RWPE2 (cell line): ENCODE data around the gene DNAJC12.
"Not testable (repeated sequence)": the region's sequence is repeated elsewhere in the genome, so short reads cannot be mapped to it uniquely, and the experiment has no call there.

ENCODE experiments used
- ATAC-seq: fragments of 200-7000 bp; cut with Tn5 transposase; 3 replicates; pipeline ENCODE4 v1.9.1; 2021; ENCODE audit warnings: low read depth
- DNase-seq: peaks from one replicate; pipeline ENCODE4 v3.0.0-alpha.2; 2020; ENCODE audit warnings: low spot score
- H3K27ac ChIP-seq: fragments of 450-650 bp; 2 replicates; pipeline ENCODE4 v1.5.1; 2017; ENCODE audit warnings: mild to moderate bottlenecking; ENCODE audit not compliant: poor library complexity, severe bottlenecking
- H3K27me3 ChIP-seq: fragments of 250-450 bp; sonication (Bioruptor Pico); 2 replicates; pipeline ENCODE4 v1.5.1; 2021; ENCODE audit warnings: mild to moderate bottlenecking, moderate library complexity; ENCODE audit not compliant: insufficient read depth, poor library complexity, severe bottlenecking
- H3K36me3 ChIP-seq: fragments of 250-450 bp; sonication (Bioruptor Pico); 2 replicates; pipeline ENCODE4 v1.5.1; 2020; ENCODE audit warnings: low read depth, mild to moderate bottlenecking, moderate library complexity
- H3K4me1 ChIP-seq: fragments of 250-450 bp; sonication (Bioruptor Pico); 2 replicates; pipeline ENCODE4 v1.5.1; 2021; ENCODE audit warnings: mild to moderate bottlenecking, moderate library complexity; ENCODE audit not compliant: insufficient read depth, poor library complexity, severe bottlenecking
- H3K4me3 ChIP-seq: fragments of 250-450 bp; sonication (Bioruptor Pico); 2 replicates; pipeline ENCODE4 v1.5.1; 2021; ENCODE audit warnings: mild to moderate bottlenecking, moderate library complexity; ENCODE audit not compliant: severe bottlenecking
- H3K9me3 ChIP-seq: fragments of 250-450 bp; sonication (Bioruptor Pico); 2 replicates; pipeline ENCODE4 v1.5.1; 2021; ENCODE audit warnings: mild to moderate bottlenecking, moderate library complexity; ENCODE audit not compliant: severe bottlenecking
- TF ChIP-seq, protein P1 (sequence below): fragments of 450-650 bp; IDR thresholded peaks from one replicate; pipeline ENCODE4 v1.5.1; 2017; ENCODE audit warnings: mild to moderate bottlenecking, moderate library complexity; ENCODE audit not compliant: poor library complexity, severe bottlenecking

DNAJC12 gene

DNA sequence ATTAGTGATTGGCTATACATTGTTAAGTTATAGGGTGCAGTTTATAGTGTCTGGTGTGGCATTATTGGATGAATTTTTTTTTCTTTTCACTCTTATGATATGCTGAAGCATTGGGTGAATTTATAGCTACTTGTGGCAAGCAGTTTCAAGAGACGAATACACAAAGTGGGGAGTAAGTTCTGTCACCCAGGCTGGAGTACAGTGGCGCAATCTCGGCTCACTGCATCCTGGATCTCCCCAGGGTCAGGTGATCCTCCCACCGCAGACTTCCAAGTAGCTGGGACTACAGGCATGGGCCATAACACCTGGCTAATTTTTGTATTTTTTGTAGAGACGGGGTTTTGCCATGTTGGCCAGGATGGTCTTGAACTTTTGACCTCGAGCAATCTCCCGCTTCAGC is 40.1 kb upstream of the DNAJC12 start:
- H3K4me3 ChIP-seq = no peak overlapping the region
- no peak overlapping the region for H3K27ac ChIP-seq
- no peaks in the 10 kb centered on the region for H3K36me3 ChIP-seq
- DNase-seq (no peak), ATAC-seq (no peak)
- no peaks in the 10 kb centered on the region for H3K9me3 ChIP-seq
- TF ChIP-seq, protein P1, sequence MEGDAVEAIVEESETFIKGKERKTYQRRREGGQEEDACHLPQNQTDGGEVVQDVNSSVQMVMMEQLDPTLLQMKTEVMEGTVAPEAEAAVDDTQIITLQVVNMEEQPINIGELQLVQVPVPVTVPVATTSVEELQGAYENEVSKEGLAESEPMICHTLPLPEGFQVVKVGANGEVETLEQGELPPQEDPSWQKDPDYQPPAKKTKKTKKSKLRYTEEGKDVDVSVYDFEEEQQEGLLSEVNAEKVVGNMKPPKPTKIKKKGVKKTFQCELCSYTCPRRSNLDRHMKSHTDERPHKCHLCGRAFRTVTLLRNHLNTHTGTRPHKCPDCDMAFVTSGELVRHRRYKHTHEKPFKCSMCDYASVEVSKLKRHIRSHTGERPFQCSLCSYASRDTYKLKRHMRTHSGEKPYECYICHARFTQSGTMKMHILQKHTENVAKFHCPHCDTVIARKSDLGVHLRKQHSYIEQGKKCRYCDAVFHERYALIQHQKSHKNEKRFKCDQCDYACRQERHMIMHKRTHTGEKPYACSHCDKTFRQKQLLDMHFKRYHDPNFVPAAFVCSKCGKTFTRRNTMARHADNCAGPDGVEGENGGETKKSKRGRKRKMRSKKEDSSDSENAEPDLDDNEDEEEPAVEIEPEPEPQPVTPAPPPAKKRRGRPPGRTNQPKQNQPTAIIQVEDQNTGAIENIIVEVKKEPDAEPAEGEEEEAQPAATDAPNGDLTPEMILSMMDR = no peak
- no peaks in the 10 kb centered on the region for H3K4me1 ChIP-seq
- H3K27me3 ChIP-seq = no peaks in the 10 kb centered on the region

- H3K4me3 ChIP-seq, H3K27ac ChIP-seq, H3K9me3 ChIP-seq, ATAC-seq, H3K4me1 ChIP-seq, DNase-seq, H3K27me3 ChIP-seq, H3K36me3 ChIP-seq: not testable (repeated sequence)
These were observed 39.4 kb upstream of the DNAJC12 start for GRCh38 chr10:67877421-67877820.

DNA sequence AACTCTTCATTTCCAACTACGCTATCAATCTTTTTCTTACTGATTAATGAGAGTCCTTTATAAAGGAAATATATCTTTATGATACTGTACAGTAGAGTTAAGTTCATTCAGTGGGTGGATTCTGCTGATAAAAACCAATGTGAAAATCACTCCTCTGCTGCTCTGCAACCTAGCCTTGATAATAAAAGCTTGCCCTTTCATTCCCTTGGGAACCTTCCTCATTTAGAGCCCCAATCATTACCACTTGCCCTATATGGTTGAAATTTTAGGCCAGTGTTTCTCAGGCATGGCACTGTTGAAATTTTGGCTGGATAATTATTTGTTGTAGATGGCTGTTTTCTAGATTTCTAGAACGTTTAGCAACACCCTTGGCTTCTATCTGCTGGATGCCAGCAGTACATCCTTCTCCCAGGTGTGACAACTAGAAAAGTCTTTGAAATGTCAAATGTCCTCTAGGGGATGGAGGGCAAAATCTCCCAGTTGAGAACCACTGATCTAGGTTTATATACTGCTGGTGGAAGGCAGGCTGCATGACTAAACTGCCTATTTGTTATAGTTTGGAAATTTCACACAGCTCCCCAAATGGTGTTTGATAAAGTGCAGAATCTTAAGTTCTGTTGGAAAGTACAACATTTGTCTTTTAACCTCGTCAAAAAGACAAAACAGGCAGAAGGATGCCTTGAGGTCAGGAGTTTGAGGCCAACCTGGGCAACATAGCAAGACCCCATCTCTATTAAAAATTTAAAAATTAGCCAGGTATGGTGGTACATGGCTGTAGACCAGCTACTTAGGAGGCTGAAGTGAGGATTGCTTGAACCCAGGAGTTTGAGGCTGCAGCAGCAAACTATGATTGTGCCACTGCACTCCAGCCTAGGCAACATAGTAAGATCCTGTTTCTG is 37.6 kb upstream of the DNAJC12 start:
- Histone ChIP-seq H3K4me3 (no peak overlapping the region), H3K27me3 (no peaks in the 10 kb centered on the region), H3K4me1 (no peaks in the 10 kb centered on the region), H3K9me3 (no peaks in the 10 kb centered on the region), H3K27ac (no peak overlapping the region), H3K36me3 (no peaks in the 10 kb centered on the region)
- TF ChIP-seq, protein P1 = no peak
- ATAC-seq (no peak), DNase-seq (no peak)

DNA sequence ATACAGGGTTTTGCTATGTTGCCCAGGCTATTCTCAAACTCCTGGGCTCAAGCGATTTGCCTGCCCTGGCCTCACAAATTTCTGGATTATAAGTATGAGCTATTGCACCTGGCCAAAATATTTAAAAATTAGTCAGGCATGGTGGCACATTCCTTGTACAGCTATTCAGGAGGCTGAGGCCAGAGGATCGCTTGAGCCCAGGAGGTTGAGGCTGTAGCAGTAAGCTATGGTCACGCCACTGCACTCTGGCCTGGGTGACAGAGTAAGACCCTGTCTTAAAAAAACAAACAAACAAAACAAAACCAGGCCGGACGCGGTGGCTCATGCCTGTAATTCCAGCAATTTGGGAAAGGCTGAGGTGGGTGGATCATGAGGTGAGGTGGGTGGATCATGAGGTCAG is 32.0 kb upstream of the DNAJC12 start:
- Histone ChIP-seq H3K9me3 (no peaks in the 10 kb centered on the region), H3K27me3 (no peaks in the 10 kb centered on the region), H3K4me3 (no peak overlapping the region), H3K27ac (no peak overlapping the region), H3K4me1 (no peaks in the 10 kb centered on the region), H3K36me3 (no peaks in the 10 kb centered on the region)
- no peak for DNase-seq
- TF ChIP-seq, protein P1 = no peak
- no peak for ATAC-seq

DNA sequence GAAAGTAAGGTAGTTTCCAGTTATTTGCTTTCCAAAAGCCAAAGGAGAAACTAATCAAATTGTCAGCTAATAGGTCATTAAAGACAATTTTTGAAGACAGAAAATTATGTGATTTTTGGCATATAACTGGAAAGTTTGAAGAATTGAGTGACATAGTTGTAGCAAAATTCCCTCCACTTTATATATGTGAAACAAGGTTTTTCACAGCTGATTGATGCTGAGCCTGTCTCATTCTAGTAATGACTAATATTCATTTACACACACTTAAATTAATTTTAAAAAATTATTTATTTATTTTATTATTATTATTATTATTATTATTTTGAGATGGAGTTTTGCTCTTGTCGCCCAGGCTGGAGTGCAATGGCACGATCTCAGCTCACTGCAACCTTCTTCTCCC is 30.1 kb upstream of the DNAJC12 start:
- no peak overlapping the region for H3K4me3 ChIP-seq
- H3K4me1 ChIP-seq = no peaks in the 10 kb centered on the region
- no peaks in the 10 kb centered on the region for H3K36me3 ChIP-seq
- no peak for DNase-seq
- TF ChIP-seq, protein P1 = no peak
- no peak for ATAC-seq
- no peak overlapping the region for H3K27ac ChIP-seq
- no peaks in the 10 kb centered on the region for H3K27me3 ChIP-seq
- H3K9me3 ChIP-seq = no peaks in the 10 kb centered on the region
